ENCODE measurements around the gene OR5H1. TPM values are rescaled to one million over a fixed set of nuclear protein-coding genes. Genes with fewer than 3 reads are reported as not detected.

OR5H1 gene
- total and polyA plus RNA-seq, 10 of the 15 experiments (the other 5 are each of a cell fraction or from before 2014, with no cell fraction given), result not detected

DNA sequence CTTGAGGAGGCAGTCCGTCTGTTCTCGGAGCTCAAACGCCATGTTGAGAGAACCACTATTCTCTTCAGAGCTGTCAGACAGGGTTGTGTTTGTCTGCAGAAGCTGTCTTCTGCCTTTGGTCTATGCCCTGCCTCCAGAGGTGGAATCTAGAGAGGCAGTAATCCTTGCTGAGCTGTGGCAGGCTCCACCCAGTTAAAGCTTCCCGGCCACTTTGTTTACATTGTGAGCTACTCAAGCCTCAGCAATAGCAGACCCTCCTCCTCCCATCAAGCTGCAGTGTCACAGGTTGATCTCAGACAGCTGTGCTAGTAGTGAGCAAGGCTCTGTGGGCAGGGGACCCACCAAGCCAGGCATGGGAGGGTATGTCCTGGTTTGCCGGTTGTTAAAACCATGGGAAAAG is 34.6 kb upstream of the OR5H1 start:
- POLR2A ChIA-PET, result no interaction called here
- in situ Hi-C loops (cut with MboI), result no loop called here
- Histone ChIP-seq H3K9ac (ENCODE audit: control insufficient read depth, insufficient read depth, low read length) (no peak overlapping the region), H4K20me1 (ENCODE audit: control insufficient read depth, insufficient read depth) (no peaks in the 10 kb centered on the region), H3K4me2 (ENCODE audit: control insufficient read depth, insufficient read depth) (no peak overlapping the region), H2AFZ (ENCODE audit: control insufficient read depth, low read depth, low read length) (no peak overlapping the region), H3K27me3 (replicated peaks in 1 of 2; ENCODE audit: control insufficient read depth in 2 of 2, insufficient read depth in 2 of 2, low read length in 1 of 2) (no peaks in the 10 kb centered on the region), H3K9me3 (replicated peaks; ENCODE audit: control insufficient read depth, insufficient read depth, low read length) (no peaks in the 10 kb centered on the region), H3K79me2 (ENCODE audit: control insufficient read depth, insufficient read depth, low read length) (no peaks in the 10 kb centered on the region), H3K4me1 (ENCODE audit: control insufficient read depth, insufficient read depth, low read length) (no peaks in the 10 kb centered on the region), H3K36me3 (ENCODE audit: control insufficient read depth in 2 of 2, insufficient read depth in 2 of 2, low read length in 1 of 2) (no peaks in the 10 kb centered on the region), H3K4me3 (no peak overlapping the region), H3K27ac (ENCODE audit: control insufficient read depth, insufficient read depth) (no peak overlapping the region)
- SMC1A ChIA-PET (ENCODE audit: uncharacterized antibody, unreplicated experiment), result interaction anchor here (1.1 kb wide), 2 partner anchors 18 to 75 kb away, joined by 3 read pairs; no protein-coding TSS in a partner anchor
- ATAC-seq, result no peak
- intact Hi-C loops (cut with micrococcal nuclease; ENCODE audit: unreplicated experiment), result no loop called here
- RAD21 ChIA-PET (ENCODE audit: unreplicated experiment), result interaction anchor here (0.6 kb wide), 1 partner anchor 761 kb away, joined by 3 read pairs; no protein-coding TSS in a partner anchor
- CTCF ChIA-PET, result no interaction called here
- DNase-seq (ENCODE audit: low read depth, low spot score), result no peak
- no peak for FAIRE-seq
- BruUV-seq (replicated peaks), result no TSS peak
- WGBS (ENCODE audit: insufficient coverage, insufficient replicate concordance, low lambda C conversion rate, missing lambda C conversion rate), result 45% methylated on average over 5 of the region's 5 CpGs
- TF ChIP-seq NFYB (IDR thresholded peaks at IDR 0.05; ENCODE audit: insufficient read depth, low read depth, low read length) (no peak), CREB1 (IDR thresholded peaks at IDR 0.05; ENCODE audit: low read depth) (no peak), LARP7 (IDR thresholded peaks at IDR 0.05) (no peak), RCOR1 (conservative IDR thresholded peaks at IDR 0.05; ENCODE audit: low read depth, low read length) (no peak), HCFC1 (IDR thresholded peaks at IDR 0.05; ENCODE audit: low read length) (no peak), IRF4 (IDR thresholded peaks at IDR 0.05; ENCODE audit: low read depth, low read length) (no peak)
- TF ChIP-seq, protein P1, sequence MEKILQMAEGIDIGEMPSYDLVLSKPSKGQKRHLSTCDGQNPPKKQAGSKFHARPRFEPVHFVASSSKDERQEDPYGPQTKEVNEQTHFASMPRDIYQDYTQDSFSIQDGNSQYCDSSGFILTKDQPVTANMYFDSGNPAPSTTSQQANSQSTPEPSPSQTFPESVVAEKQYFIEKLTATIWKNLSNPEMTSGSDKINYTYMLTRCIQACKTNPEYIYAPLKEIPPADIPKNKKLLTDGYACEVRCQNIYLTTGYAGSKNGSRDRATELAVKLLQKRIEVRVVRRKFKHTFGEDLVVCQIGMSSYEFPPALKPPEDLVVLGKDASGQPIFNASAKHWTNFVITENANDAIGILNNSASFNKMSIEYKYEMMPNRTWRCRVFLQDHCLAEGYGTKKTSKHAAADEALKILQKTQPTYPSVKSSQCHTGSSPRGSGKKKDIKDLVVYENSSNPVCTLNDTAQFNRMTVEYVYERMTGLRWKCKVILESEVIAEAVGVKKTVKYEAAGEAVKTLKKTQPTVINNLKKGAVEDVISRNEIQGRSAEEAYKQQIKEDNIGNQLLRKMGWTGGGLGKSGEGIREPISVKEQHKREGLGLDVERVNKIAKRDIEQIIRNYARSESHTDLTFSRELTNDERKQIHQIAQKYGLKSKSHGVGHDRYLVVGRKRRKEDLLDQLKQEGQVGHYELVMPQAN (conservative IDR thresholded peaks at IDR 0.05), result no peak
- TF ChIP-seq, protein P2, sequence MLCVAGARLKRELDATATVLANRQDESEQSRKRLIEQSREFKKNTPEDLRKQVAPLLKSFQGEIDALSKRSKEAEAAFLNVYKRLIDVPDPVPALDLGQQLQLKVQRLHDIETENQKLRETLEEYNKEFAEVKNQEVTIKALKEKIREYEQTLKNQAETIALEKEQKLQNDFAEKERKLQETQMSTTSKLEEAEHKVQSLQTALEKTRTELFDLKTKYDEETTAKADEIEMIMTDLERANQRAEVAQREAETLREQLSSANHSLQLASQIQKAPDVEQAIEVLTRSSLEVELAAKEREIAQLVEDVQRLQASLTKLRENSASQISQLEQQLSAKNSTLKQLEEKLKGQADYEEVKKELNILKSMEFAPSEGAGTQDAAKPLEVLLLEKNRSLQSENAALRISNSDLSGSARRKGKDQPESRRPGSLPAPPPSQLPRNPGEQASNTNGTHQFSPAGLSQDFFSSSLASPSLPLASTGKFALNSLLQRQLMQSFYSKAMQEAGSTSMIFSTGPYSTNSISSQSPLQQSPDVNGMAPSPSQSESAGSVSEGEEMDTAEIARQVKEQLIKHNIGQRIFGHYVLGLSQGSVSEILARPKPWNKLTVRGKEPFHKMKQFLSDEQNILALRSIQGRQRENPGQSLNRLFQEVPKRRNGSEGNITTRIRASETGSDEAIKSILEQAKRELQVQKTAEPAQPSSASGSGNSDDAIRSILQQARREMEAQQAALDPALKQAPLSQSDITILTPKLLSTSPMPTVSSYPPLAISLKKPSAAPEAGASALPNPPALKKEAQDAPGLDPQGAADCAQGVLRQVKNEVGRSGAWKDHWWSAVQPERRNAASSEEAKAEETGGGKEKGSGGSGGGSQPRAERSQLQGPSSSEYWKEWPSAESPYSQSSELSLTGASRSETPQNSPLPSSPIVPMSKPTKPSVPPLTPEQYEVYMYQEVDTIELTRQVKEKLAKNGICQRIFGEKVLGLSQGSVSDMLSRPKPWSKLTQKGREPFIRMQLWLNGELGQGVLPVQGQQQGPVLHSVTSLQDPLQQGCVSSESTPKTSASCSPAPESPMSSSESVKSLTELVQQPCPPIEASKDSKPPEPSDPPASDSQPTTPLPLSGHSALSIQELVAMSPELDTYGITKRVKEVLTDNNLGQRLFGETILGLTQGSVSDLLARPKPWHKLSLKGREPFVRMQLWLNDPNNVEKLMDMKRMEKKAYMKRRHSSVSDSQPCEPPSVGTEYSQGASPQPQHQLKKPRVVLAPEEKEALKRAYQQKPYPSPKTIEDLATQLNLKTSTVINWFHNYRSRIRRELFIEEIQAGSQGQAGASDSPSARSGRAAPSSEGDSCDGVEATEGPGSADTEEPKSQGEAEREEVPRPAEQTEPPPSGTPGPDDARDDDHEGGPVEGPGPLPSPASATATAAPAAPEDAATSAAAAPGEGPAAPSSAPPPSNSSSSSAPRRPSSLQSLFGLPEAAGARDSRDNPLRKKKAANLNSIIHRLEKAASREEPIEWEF (IDR thresholded peaks at IDR 0.05; ENCODE audit: insufficient replicate concordance, low read depth, low read length), result no peak

Data from GM12878 (cell line).